HG03097 (cell line): ENCODE measurements around the gene WDFY4.

Experiments
- ATAC-seq: cut with Tn5 transposase; IDR thresholded peaks from one replicate; pipeline ENCODE4 v1.9.1; 2021; ENCODE audit not compliant: unreplicated experiment, low FRiP score

Gene WDFY4

DNA sequence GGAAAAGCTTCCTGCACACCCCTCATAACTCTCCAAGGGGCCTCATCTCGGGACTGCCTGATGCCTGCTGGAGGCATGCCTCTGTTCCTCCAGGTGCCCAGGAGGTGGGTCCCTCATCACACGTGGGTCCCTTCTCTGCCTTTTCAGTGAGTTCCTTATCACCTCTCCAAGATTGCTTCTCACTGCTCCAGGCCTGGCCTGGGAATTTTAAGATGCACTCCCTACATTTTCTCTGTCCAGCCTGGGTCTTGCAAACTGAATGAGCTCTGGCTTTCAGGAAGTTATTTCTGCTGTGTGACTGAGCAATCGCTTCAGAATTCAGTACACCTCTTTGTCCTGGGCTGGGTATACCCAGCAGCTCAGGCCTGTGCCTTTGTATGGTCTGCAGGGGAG lies 211.1 kb downstream of the WDFY4 start:
- ATAC-seq, result no peak

DNA sequence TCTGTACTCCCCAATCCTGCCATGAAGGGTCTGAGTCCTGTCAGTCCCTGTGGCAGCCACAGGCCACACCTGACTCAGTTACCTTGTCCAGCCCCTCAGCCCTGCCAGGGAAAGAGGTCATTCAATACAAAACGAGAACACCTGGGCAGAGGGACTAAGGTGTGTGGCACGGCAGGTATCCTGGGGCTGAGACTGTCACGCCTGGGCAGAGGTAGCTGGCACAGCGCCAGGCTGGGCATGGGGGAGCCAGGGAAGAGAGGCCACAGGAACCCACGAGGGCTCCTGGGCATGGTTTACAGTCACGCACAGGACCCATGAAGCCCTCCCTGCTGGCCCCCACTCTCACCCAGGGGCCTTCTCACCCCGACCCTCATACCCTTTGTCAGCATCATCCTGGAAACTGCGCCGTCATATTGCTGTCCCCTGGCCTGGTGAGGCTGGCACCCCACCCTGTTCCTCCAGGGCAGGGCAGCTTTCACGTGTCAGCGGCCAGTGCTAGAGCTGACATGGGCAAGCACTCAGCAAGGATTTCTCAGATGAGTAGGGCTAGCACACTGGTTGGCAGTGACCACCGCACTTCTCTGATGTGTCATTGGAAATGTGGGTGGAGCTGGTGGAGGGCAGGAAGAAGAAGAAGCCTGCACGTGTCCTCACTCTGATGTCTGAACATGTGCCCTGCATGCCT lies 212.2 kb downstream of the WDFY4 start:
- ATAC-seq, result no peak

DNA sequence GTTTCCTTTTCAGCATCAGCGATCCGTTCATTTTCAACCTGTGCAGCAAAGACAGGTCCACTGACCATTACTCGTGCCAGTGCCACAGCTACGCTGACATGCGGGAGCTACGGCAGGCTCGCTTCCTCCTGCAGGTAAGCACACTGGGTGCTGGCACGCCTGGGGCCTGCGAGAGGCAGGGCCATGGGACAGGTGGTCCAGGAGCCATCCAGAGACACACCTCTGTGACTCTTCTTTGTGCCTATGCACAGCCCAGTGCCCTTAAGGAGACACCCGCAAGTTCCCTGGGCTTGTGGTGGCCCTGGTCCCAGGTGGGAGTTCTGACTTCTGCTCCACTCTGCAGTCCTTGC lies 212.7 kb downstream of the WDFY4 start:
- no peak for ATAC-seq

DNA sequence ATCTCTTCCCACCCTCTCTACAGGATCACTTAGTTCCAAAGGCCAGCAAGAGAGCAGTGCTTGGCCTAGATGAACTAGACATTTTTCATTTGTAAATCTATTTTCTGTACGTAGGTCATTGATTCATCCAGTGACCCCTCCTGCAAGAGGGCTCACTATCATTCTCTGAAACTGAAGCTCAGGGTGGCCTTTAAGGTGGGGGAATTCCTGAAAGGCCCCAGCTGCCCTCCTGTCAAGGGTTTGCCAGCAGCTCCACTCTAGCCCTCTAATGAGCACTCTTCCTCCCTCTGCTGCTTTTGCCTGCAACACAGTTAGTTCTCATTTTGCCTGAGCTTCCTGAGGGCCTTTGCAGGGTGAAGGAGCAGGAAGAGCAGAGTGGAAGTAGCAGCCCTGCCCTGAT lies 213.8 kb downstream of the WDFY4 start:
- no peak for ATAC-seq

DNA sequence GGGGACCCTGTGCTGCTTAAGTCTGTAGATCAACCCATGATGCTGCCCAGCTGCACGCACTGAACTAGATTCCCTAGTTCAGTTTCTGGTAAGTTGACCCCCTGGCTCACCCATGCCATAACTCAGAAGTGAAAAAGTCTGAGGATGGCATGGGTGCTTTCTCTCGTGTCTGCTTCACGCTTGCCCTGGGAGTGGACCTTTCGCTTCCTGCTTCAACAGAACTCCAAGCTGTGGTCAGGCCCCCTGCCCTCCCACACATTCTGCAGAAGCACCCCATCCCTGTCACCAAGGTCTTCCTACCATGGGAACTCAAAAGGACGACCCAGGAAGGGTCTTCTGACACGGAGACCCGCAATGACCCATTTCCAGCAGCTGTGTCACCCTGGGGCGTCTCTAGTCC lies 215.1 kb downstream of the WDFY4 start:
- ATAC-seq, result no peak

DNA sequence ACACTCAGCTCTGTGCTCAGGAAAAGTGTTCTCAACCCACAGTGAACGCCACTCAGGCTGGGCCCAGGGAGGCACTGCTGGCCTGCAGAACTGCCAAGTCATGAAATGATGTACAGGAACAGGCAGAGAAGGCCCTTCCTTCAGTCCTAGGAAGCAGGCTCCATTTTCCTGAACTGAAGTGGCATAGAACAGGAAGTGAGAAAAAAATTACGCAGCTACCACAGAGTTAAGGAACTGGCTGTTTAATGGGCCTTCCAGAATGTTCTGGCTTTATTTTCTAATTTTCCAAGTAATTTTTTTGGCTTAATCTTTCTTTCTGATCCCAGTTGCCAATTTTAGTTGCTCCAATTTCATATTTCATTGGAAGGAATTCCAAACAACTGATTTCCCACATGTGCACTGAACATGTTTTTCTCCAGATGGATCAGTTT lies 215.7 kb downstream of the WDFY4 start:
- ATAC-seq, result no peak

DNA sequence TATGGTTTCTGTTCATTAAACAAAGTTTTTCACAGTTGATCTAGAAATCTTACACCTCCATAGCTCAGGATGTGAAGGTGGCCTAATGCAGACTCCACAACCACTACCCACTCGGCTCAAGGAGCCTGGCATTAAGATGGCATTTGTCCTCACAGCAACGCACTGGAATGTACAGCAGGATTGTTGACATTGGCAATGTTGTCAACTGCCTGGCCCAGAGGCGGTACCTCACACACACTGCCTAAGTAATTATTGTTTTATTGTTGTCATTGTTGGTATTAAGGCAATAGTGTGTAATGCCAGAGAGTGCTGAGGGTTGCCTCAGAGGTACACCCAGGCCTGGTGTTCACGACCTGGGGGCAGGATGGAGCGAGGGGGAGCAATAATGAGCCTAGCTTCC lies 216.6 kb downstream of the WDFY4 start:
- ATAC-seq, result no peak

DNA sequence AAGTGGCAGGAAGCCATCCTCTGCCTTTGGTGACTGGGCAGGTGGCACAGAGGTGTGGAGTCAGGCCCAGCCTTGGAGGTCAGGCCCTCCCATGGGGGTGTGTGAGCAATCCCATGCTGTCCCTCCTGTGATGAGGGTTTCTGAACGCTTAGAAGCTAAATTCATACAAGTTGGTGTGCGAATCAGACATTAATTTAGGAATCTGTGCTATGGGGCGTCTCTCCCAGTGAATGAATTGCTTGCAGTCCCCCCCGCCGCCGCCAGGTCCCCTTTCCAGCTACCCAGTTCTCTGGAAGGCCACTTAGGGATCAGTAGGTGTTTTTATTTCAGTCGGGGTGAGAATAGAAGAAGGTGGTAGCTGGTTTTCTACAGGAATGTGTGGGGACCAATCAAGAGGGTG lies 217.4 kb downstream of the WDFY4 start:
- ATAC-seq, result no peak

DNA sequence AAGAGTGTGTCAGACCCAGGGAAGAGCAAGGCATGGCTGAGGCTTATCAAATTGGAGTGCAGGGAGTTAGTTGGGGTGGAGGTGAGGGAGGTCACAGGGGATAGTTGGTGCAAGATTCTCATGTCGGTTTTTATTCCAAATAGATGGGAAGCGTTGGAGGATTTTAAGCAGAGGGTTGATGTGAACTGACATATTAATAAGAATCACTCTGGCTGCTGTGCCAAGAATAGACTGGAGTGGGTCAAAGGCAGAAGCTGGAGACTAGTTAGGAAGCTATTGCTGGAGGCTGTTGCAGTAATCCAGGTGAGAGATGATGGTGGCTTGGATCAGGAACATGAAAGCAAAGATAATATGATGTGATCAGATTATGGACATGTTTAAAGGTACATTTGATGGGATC lies 218.5 kb downstream of the WDFY4 start:
- ATAC-seq, result no peak

DNA sequence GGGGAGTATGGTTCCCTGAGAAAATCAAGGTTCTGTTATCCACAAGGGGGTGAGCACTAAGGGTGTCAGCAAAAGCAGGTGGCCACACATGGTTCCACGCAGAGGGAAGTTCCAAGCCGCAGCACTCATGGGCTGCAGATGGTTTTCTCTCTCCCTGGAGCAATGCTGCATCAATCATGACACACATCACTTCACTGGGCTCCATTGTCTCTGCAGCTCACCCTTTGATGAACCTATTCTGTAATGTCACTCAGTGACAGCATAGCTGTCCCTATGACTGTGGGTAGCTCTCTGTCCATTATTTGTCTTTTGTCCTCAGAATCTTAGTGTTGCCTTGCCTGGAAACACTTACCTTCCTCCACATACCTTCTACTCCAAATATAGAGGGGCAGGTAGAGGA lies 220.2 kb downstream of the WDFY4 start:
- no peak for ATAC-seq

DNA sequence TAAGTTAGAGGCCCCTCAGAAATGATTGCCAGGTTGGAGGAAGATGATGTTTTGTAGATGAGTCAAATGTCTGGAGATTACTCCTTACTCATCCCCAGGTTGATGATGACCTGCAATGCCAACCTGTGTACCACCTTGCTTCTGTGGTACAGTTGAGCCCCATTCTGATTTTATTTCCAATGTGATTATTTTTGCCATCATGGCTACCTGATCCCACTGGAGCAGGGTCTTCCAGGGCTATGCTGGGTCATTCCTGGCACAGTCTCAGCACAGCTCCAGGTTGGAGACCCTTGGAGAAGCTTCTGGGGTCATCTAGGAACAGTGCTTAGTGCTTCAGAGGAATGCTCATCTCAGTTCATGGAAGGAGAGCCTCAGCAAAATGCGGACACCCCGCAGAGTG lies 220.6 kb downstream of the WDFY4 start:
- no peak for ATAC-seq

DNA sequence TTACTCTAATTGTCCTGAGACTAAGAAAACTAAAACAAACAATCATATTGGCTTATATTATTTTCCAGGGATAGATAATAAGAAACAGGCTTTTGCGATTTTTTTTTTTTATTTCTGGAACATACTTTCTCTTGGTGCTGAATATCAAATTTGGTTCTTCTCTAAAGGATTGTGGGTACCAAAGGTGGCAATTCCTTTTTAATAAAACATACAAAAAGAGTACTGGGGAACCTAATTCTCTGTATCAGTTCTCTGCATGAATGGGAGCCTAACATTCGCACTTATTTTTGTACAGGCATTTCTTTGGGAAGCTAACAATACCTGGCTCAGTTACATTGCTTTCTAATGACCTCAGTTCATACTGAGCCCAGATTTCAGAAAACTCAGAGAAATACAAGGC lies 222.2 kb downstream of the WDFY4 start:
- no peak for ATAC-seq

DNA sequence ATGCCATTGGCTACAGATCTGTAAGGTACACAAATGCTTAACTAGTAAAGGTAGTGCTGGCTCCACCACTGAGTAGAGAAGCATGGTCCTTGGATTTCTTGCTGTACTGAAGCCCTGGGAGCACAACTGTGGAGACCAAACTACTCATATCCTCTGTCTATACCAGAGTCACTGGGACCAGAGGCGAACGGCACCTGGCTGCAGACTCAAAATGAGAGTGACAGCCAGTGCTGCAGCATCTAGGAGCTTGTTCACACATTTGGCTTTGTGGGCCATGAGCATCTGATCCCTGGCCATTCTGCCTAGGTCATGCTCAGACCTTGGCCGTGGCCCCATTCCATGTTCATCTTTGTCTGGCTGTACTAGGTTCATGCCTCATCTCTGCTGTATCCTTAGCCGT lies 223.1 kb downstream of the WDFY4 start:
- no peak for ATAC-seq

DNA sequence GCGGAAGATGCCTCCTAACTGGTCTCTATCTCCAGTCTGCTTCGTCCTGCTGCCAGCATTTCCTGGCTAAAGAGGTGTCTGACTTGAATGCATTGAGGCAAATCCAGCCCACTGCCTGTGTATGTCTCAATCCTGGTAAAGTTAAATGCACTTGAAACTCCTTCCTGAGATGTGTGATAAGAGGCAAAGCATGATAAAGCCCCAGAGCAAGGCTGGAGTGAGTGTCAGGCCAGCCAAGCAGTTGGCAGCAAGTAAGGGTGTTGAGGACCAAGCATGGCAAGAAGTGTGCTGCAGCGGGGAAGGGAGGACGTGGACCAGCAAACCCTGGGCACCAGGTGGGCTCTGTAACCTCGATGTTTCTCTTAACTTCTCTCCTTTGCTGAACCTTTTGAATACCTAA lies 225.9 kb downstream of the WDFY4 start:
- ATAC-seq, result no peak

DNA sequence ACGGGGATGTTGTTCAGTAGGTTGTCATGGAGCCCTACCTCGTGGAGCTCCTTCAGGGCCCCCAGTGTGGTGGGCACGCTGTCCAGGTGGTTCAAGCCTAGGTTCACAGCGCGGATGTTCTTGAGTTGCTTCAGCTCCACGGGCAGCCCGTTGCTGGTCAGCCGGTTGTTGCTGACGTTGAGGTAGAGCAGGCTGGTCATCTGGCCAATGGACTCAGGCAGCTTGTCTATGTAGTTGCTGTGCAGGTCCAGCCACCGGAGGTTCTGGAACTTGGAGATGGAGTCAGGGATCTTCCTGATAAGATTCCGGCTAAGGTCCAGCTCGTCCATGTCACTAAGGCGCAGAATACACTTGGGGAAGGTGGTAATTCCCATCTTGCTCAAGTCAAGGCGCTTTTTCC lies 229.0 kb downstream of the WDFY4 start:
- no peak for ATAC-seq

DNA sequence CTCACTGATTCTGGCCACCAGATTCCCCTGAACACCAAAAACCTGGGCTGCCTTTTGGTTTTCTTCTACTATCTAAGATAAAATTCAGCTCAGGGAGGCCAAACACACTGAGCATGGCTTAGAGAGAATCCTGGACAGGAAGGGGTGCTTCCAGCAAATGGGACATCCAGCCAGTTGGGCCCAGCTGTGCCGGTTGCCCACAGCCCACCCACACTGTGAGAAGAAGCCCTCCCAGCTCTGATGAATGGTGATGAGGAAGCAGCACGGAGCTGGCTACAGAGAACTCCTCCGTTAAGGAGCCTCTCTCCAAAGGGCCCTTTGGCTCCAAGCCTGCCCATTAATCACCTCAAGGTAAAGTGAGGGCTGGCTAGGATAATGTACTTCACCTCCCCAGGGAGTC lies 239.1 kb downstream of the WDFY4 start:
- no peak for ATAC-seq

DNA sequence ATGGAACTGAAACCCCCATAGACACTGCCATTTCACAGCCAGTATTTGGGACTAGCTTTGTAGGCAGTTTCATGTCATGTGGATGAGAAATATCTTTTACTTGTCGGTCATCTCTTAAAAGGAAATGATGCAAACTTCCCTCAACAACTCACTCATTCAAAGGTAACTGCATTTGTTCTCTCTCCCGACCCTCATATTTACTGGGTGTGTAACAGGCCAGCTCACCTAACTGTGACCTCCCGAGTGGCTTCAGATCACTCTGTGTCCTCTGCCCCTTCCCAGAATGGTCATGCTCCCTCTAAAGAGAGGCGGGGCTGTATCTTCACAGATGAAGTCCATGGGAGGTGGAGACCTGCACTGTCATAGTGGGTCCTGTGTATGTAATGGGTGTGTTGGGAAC lies 240.3 kb downstream of the WDFY4 start:
- ATAC-seq, result no peak

DNA sequence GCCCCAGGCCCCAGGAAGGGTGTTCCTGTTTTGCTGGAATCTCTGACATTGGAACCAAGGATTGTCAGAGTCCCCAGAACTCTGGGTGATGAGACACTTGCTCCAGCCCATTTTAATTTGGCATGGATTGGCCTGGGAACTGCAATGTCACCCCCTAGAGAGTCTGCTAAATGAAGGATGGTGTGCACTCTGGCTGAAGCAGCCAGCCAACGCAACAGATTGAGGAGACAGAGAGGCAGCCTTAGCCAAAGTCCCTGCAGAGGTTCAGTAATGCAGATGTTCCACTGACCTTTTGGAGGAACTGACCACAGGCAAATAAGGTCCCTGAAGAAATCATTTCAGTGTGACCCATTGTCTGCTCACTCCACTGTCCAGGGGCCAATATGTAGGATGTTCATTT lies 241.6 kb downstream of the WDFY4 start:
- ATAC-seq, result no peak

DNA sequence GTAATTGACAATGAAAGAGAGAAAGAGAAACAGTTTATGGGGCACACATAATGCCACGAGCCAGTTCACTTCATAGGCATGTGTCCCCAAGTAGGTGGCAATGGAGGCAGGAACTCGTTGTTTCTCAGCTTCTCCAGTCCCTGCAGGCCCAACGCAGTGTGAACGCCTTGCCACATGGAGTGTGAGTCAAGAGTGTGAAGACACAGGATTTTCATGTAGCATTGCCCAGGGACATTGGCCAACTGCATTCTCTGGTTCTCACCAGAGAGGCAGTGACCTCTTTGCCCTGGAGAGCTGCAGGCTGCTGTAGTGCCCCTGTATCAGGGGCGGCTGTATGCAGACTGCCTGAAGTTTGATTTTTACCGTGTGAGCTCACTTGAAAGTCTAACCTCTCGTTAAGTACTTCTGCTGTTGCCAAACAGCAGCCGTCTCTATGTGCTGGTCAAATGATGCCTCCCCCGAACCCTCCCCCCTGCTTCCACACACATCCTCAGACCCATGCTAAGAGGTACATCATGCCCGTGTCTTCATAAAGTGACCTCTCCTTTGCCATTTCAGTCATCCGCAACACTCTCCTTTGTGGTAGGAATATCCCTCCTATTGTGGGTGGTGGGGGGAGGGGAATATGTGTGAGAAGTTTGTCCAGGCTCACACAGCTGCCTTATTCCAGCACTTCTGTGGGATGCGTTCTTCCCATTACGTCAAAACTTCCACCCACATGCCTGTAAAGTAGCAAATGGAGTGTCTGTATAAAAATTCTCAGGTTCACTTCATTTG lies 242.3 kb downstream of the WDFY4 start:
- ATAC-seq, result no peak

DNA sequence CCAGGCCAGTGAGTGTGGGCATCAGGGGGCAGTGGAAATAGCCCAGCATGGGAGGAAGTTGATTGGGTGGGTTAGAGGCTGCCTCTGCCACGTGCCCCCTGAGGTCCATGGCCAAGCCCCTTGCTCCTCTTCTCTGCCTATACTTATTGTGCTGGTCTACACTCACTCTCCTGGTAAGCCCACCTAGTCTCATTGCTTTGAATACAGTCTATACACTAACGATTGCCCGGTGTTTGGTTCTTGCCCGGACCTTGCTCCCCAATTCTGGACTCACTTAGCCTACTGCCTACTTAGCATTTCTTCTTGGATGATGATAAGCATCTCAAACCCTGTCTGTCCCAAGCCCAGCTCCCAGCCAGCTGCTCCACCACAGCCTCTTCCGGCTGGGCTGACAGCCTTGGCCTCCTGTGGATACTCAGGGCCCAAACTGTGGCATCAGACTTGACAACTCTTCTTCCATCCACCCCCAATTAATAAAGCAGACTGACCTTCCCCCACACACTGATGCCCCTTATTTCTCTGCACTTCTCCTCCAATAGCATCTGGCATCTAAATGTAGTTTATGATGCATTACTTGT lies 244.8 kb downstream of the WDFY4 start:
- no peak for ATAC-seq

DNA sequence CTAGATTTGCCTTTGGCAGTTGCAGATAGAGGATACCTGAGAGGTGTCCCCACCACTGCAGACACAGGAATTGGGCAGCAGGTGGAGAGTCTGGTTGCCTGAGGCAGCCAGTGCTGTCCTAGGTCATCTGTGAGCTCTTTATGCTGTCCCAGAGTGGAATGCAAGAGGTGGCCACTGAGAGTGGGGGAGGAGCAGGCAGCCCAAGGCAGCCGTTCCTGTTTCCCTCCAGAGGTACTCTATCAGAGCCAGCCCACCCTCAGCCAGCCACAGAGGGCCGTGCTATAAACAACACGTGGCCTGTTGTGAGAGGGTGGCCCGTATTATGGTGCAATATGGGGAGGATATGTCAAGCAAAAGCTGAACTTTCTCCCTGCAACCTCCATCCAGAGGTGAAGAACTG lies 246.5 kb downstream of the WDFY4 start:
- ATAC-seq, result no peak
